ENCODE results near the gene CLSTN2. TPM values are rescaled to one million over a fixed set of nuclear protein-coding genes. Genes with fewer than 3 reads are reported as not detected.

The CLSTN2 gene
- total and polyA plus RNA-seq, 2 of the 13 experiments (the other 11 are each of a cell fraction or from before 2014, with no cell fraction given) = not detected

GRCh38 chr3:140545756-140546155 is 610.8 kb downstream of the CLSTN2 start:
- H3K4me2 ChIP-seq (ENCODE audit: low read depth, low read length) = no peak overlapping the region
- BruUV-seq (replicated peaks) = no TSS peak
- H3K27me3 ChIP-seq (ENCODE audit: control insufficient read depth in 1 of 2, insufficient read depth in 2 of 2, low read length in 2 of 2) = no peaks in the 10 kb centered on the region
- H3K79me2 ChIP-seq (ENCODE audit: insufficient read depth, low read length) = no peaks in the 10 kb centered on the region
- H3K4me1 ChIP-seq (ENCODE audit: insufficient read depth, low read length) = no peaks in the 10 kb centered on the region
- no peaks in the 10 kb centered on the region for H3K9me3 ChIP-seq (ENCODE audit: low read length)
- no peak overlapping the region for H3K4me3 ChIP-seq (replicated peaks in 1 of 3; ENCODE audit: insufficient read depth in 1 of 3, low read depth in 2 of 3, low read length in 3 of 3)
- H4K20me1 ChIP-seq (ENCODE audit: insufficient read depth, low read length) = no peaks in the 10 kb centered on the region
- ChIA-PET CTCF (ENCODE audit: low intra/inter-chr PET ratio, low total read pairs) (no interaction called here), POLR2A (no interaction called here)
- no peak for DNase-seq (ENCODE audit: low spot score)
- H3K36me3 ChIP-seq (replicated peaks in 1 of 2; ENCODE audit: control insufficient read depth in 1 of 2, insufficient read depth in 2 of 2, low read length in 2 of 2) = no peaks in the 10 kb centered on the region
- H2AFZ ChIP-seq (ENCODE audit: low read length) = no peak overlapping the region
- FAIRE-seq = no peak
- no peak overlapping the region for H3K9ac ChIP-seq (ENCODE audit: insufficient read depth, low read depth, low read length)
- no peak for ATAC-seq
- no peak for TF ChIP-seq ZNF691 (CRISPR knock-in tag; IDR thresholded peaks at IDR 0.05; ENCODE audit: borderline replicate concordance, low read depth)
- TF ChIP-seq ZSCAN30 (CRISPR knock-in tag; IDR thresholded peaks at IDR 0.05) = no peak
- no peak for TF ChIP-seq HOXA7 (CRISPR knock-in tag; IDR thresholded peaks at IDR 0.05)
- TF ChIP-seq ZNF335 (CRISPR knock-in tag; IDR thresholded peaks at IDR 0.05) = no peak
- no peak for TF ChIP-seq SOX13 (IDR thresholded peaks at IDR 0.05)
- no peak for TF ChIP-seq SOX13 (CRISPR knock-in tag; conservative IDR thresholded peaks at IDR 0.05 in 1 of 2, IDR thresholded peaks at IDR 0.05 in 1 of 2)
- no peak for TF ChIP-seq CC2D1A (CRISPR knock-in tag; IDR thresholded peaks at IDR 0.05)
- TF ChIP-seq ZNF564 (CRISPR knock-in tag; IDR thresholded peaks at IDR 0.05) = no peak
- TF ChIP-seq ZNF747 (CRISPR knock-in tag; IDR thresholded peaks at IDR 0.05; ENCODE audit: borderline replicate concordance) = no peak
- TF ChIP-seq ZMAT5 (CRISPR knock-in tag; IDR thresholded peaks at IDR 0.05; ENCODE audit: borderline replicate concordance, low read depth) = no peak
- TF ChIP-seq SPEN (CRISPR knock-in tag; IDR thresholded peaks at IDR 0.05; ENCODE audit: low read depth) = no peak
- TF ChIP-seq NR1H2 (CRISPR knock-in tag; IDR thresholded peaks at IDR 0.05; ENCODE audit: borderline replicate concordance, low read depth) = no peak
- TF ChIP-seq AHR (CRISPR knock-in tag; IDR thresholded peaks at IDR 0.05) = no peak
- no peak for TF ChIP-seq NFATC3 (CRISPR knock-in tag; IDR thresholded peaks at IDR 0.05)
- TF ChIP-seq UBTF (CRISPR knock-in tag; IDR thresholded peaks at IDR 0.05) = no peak
- no peak for TF ChIP-seq NFE2 (CRISPR knock-in tag; IDR thresholded peaks at IDR 0.05)
- H3K27ac ChIP-seq (ENCODE audit: extremely low read length, insufficient read depth, low read length) = no peak overlapping the region
- in situ Hi-C loops (cut with HindIII; ENCODE audit: extremely low pct_ligation_motif_present, low pct_unique_long_range_greater_than_20kb) (no loop called here), intact Hi-C loops (cut with micrococcal nuclease; ENCODE audit: unreplicated experiment) (no loop called here)
- WGBS (ENCODE audit: low lambda C conversion rate) = 0% methylated on average over 2 of the region's 2 CpGs
